CD4-positive, alpha-beta T cell treated with Interleukin-15 for 1 hour (primary cell): ENCODE measurements around the gene LTBP1.

ENCODE experiments used
- DNase-seq: peaks from one replicate; pipeline ENCODE4 v3.0.0-alpha.2; 2020

The LTBP1 gene

GRCh38 chr2:33392366-33392765 lies 445.6 kb downstream of the LTBP1 start:
- DNase-seq, result no peak

- no peak for DNase-seq
These were observed 448.3 kb downstream of the LTBP1 start for GRCh38 chr2:33395034-33395433.

GRCh38 chr2:33395655-33396249 lies 449.0 kb downstream of the LTBP1 start:
- peak; percentile 26 for DNase-seq

GRCh38 chr2:33404321-33404720 lies 457.6 kb downstream of the LTBP1 start:
- DNase-seq, result no peak

- DNase-seq, result no peak
These were observed 459.9 kb downstream of the LTBP1 start for GRCh38 chr2:33406622-33407021.

GRCh38 chr2:33408109-33408508 lies 461.4 kb downstream of the LTBP1 start:
- DNase-seq, result no peak

- DNase-seq, result no peak
These were observed 462.7 kb downstream of the LTBP1 start for GRCh38 chr2:33409417-33409955.

GRCh38 chr2:33411765-33412164 lies 465.0 kb downstream of the LTBP1 start:
- no peak for DNase-seq

- DNase-seq, result no peak
These were observed 466.2 kb downstream of the LTBP1 start for GRCh38 chr2:33412920-33413319.

GRCh38 chr2:33419581-33420200 lies 472.9 kb downstream of the LTBP1 start:
- DNase-seq, result no peak

- DNase-seq, result no peak
These were observed 474.0 kb downstream of the LTBP1 start for GRCh38 chr2:33420726-33421125.

GRCh38 chr2:33421820-33422219 lies 475.1 kb downstream of the LTBP1 start:
- DNase-seq, result no peak

- DNase-seq, result no peak
These were observed 478.4 kb downstream of the LTBP1 start for GRCh38 chr2:33425161-33425560.

- no peak for DNase-seq
These were observed 478.9 kb downstream of the LTBP1 start for GRCh38 chr2:33425586-33426031.

- no peak for DNase-seq
These were observed 480.0 kb downstream of the LTBP1 start for GRCh38 chr2:33426666-33427231.

GRCh38 chr2:33430077-33430476 lies 483.3 kb downstream of the LTBP1 start:
- DNase-seq, result no peak

- no peak for DNase-seq
These were observed 484.1 kb downstream of the LTBP1 start for GRCh38 chr2:33430856-33431255.

GRCh38 chr2:33432871-33433270 lies 486.1 kb downstream of the LTBP1 start:
- no peak for DNase-seq

- DNase-seq, result no peak
These were observed 486.8 kb downstream of the LTBP1 start for GRCh38 chr2:33433279-33434235.

- DNase-seq, result no peak
These were observed 488.8 kb downstream of the LTBP1 start for GRCh38 chr2:33435518-33435917.

- no peak for DNase-seq
These were observed 489.3 kb downstream of the LTBP1 start for GRCh38 chr2:33436083-33436482.

- DNase-seq, result no peak
These were observed 490.5 kb downstream of the LTBP1 start for GRCh38 chr2:33437297-33437696.

GRCh38 chr2:33437815-33438214 lies 491.1 kb downstream of the LTBP1 start:
- no peak for DNase-seq
